ENCODE measurements around the gene DIS3.
"Not testable (repeated sequence)": the region's sequence is repeated elsewhere in the genome, so short reads cannot be mapped to it uniquely, and the experiment has no call there.

DIS3 gene

GRCh38 chr13:72745260-72745659 is 36.4 kb downstream of the DIS3 start:
- DNase-seq: no peak

- no peak for DNase-seq
Measured at GRCh38 chr13:72740015-72740414, 41.7 kb downstream of the DIS3 start.

- no peak for DNase-seq
Measured at GRCh38 chr13:72737033-72737432, 44.7 kb downstream of the DIS3 start.

- DNase-seq: no peak
Measured at GRCh38 chr13:72728290-72728605, 53.5 kb downstream of the DIS3 start.

- DNase-seq: peak; percentile 94
Measured at GRCh38 chr13:72727417-72728289, 54.0 kb downstream of the DIS3 start, which contains the start of the genes BORA and MZT1. TSS of gene BORA (plus strand) at chr13:72727923. CDS start at chr13:72728941, 1,018 bp downstream. TSS of gene MZT1 (minus strand) at chr13:72727629. CDS start at chr13:72727602, 27 bp downstream.

- DNase-seq: no peak
Measured at GRCh38 chr13:72726726-72727416, 54.8 kb downstream of the DIS3 start.

GRCh38 chr13:72726185-72726584 is 55.5 kb downstream of the DIS3 start:
- not testable (repeated sequence) for DNase-seq

GRCh38 chr13:72716776-72717175 is 64.9 kb downstream of the DIS3 start:
- no peak for DNase-seq

Data from activated CD4-positive, CD25-positive, alpha-beta regulatory T cell treated with anti-CD3 and anti-CD28 coated beads, Interleukin-2, amount 50 U/mL, for 72 hours (primary cell).